ENCODE measurements around the gene ATR.
"Not testable (repeated sequence)": the region's sequence is repeated elsewhere in the genome, so short reads cannot be mapped to it uniquely, and the experiment has no call there.

The ATR gene

GRCh38 chr3:142424754-142425153 lies 153.8 kb downstream of the ATR start:
- TF ChIP-seq CTCF (IDR thresholded peaks at IDR 0.05; ENCODE audit: extremely low read depth, missing control alignments) = no peak
- no peak for DNase-seq (ENCODE audit: low spot score)

GRCh38 chr3:142418926-142419592 lies 159.5 kb downstream of the ATR start:
- no peak for TF ChIP-seq CTCF (IDR thresholded peaks at IDR 0.05; ENCODE audit: extremely low read depth, missing control alignments)
- DNase-seq (ENCODE audit: low spot score) = no peak

- TF ChIP-seq CTCF (IDR thresholded peaks at IDR 0.05; ENCODE audit: extremely low read depth, missing control alignments) = no peak
- no peak for DNase-seq (ENCODE audit: low spot score)
Observed at GRCh38 chr3:142417302-142417701, 161.2 kb downstream of the ATR start.

- DNase-seq (ENCODE audit: low spot score) = not testable (repeated sequence)
Observed at GRCh38 chr3:142400537-142400936, 178.0 kb downstream of the ATR start.
